ENCODE measurements around the gene LYPD6. TPM values are rescaled to one million over a fixed set of nuclear protein-coding genes. Genes with fewer than 3 reads are reported as not detected.
A peak's percentile ranks its signal among the peaks of the same experiment; 100 is the strongest.

The LYPD6 gene
- total RNA-seq, 1 experiment from 2014 or later = 2.4 TPM

DNA sequence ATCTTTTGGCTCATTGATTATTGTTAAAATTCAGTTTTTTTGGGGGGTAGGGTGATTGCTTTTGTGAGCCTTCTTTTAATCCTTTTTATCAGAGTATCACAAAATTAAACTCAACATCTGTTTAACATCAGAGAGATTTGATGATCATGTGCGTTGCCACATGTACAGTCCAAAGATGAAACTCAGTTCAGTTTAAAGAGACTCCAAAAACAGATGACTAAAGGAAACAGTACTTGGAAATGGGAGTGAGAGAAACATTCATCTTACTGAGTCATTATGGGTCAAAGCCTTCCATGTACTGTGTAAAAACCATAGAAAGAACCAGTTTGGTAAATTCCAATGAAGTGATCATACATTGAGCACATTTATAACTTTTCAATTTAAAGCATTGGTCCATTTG is 53.0 kb downstream of the LYPD6 start:
- H3K9ac ChIP-seq (ENCODE audit: low read length) = no peak overlapping the region
- ATAC-seq = no peak
- no peaks in the 10 kb centered on the region for H3K27me3 ChIP-seq (ENCODE audit: low read length)
- intact Hi-C loops (cut with micrococcal nuclease) = no loop called here
- no peaks in the 10 kb centered on the region for H3K9me3 ChIP-seq (ENCODE audit: low read length)
- H4K20me1 ChIP-seq (ENCODE audit: low read length) = no peaks in the 10 kb centered on the region
- CTCF ChIA-PET = no interaction called here
- no peaks in the 10 kb centered on the region for H3K36me3 ChIP-seq (ENCODE audit: low read depth, low read length)
- BruUV-seq (replicated peaks) = no TSS peak
- H2AFZ ChIP-seq (ENCODE audit: low read length) = no peak overlapping the region
- no peaks in the 10 kb centered on the region for H3K79me2 ChIP-seq (ENCODE audit: low read length)
- TF ChIP-seq EZH2phosphoT487 (IDR thresholded peaks at IDR 0.05; ENCODE audit: borderline replicate concordance, low read length) (no peak), EZH2 (IDR thresholded peaks at IDR 0.05; ENCODE audit: low read length, unreplicated experiment) (no peak)
- TF ChIP-seq, protein P1, sequence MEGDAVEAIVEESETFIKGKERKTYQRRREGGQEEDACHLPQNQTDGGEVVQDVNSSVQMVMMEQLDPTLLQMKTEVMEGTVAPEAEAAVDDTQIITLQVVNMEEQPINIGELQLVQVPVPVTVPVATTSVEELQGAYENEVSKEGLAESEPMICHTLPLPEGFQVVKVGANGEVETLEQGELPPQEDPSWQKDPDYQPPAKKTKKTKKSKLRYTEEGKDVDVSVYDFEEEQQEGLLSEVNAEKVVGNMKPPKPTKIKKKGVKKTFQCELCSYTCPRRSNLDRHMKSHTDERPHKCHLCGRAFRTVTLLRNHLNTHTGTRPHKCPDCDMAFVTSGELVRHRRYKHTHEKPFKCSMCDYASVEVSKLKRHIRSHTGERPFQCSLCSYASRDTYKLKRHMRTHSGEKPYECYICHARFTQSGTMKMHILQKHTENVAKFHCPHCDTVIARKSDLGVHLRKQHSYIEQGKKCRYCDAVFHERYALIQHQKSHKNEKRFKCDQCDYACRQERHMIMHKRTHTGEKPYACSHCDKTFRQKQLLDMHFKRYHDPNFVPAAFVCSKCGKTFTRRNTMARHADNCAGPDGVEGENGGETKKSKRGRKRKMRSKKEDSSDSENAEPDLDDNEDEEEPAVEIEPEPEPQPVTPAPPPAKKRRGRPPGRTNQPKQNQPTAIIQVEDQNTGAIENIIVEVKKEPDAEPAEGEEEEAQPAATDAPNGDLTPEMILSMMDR (conservative IDR thresholded peaks at IDR 0.05; ENCODE audit: low read depth, low read length) = no peak
- no peaks in the 10 kb centered on the region for H3K9me2 ChIP-seq (replicated peaks; ENCODE audit: low read length)
- no peak overlapping the region for H3K4me3 ChIP-seq (ENCODE audit: low read length)
- no peaks in the 10 kb centered on the region for H3K4me1 ChIP-seq (ENCODE audit: insufficient read depth, low read length)
- peak; percentile 23 for DNase-seq
- no peak overlapping the region for H3K27ac ChIP-seq (ENCODE audit: low read length)
- POLR2A ChIA-PET (ENCODE audit: unreplicated experiment) = no interaction called here
- H3K4me2 ChIP-seq (ENCODE audit: low read length) = no peak overlapping the region
- H3F3A ChIP-seq (ENCODE audit: low read length, unreplicated experiment) = no peaks in the 10 kb centered on the region

DNA sequence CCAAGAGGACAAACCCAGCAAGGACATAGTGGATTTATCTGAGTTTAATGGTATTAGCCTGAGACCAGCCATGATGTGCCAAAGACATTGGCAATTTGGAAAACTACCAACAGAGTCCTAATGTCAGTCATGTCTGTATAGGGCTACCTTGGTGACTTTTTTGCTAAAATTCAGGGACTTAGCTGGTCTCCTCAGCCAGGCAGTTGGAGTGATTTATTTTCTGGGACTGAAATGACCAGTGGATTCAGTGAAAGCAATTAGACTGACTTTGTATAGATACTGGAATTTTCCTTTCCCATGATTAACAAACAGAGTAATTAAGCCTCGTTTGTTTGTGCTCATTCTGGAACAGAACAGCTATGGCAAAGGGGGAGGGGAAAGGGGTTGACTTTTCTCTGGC is 55.0 kb downstream of the LYPD6 start:
- intact Hi-C loops (cut with micrococcal nuclease) = no loop called here
- Histone ChIP-seq H3K4me1 (ENCODE audit: insufficient read depth, low read length) (no peaks in the 10 kb centered on the region), H3K9ac (ENCODE audit: low read length) (no peak overlapping the region), H3K27me3 (ENCODE audit: low read length) (no peaks in the 10 kb centered on the region), H3F3A (ENCODE audit: low read length, unreplicated experiment) (no peaks in the 10 kb centered on the region), H3K4me3 (ENCODE audit: low read length) (no peak overlapping the region), H3K4me2 (ENCODE audit: low read length) (no peak overlapping the region), H3K27ac (ENCODE audit: low read length) (no peak overlapping the region), H3K9me3 (ENCODE audit: low read length) (no peaks in the 10 kb centered on the region), H3K79me2 (ENCODE audit: low read length) (no peaks in the 10 kb centered on the region), H3K36me3 (ENCODE audit: low read depth, low read length) (no peaks in the 10 kb centered on the region), H2AFZ (ENCODE audit: low read length) (no peak overlapping the region), H4K20me1 (ENCODE audit: low read length) (no peaks in the 10 kb centered on the region), H3K9me2 (replicated peaks; ENCODE audit: low read length) (no peaks in the 10 kb centered on the region)
- ATAC-seq = no peak
- BruUV-seq (replicated peaks) = no TSS peak
- ChIA-PET POLR2A (ENCODE audit: unreplicated experiment) (no interaction called here), CTCF (no interaction called here)
- DNase-seq = no peak
- no peak for TF ChIP-seq EZH2phosphoT487 (IDR thresholded peaks at IDR 0.05; ENCODE audit: borderline replicate concordance, low read length)
- TF ChIP-seq EZH2 (IDR thresholded peaks at IDR 0.05; ENCODE audit: low read length, unreplicated experiment) = no peak
- TF ChIP-seq, protein P1 (conservative IDR thresholded peaks at IDR 0.05; ENCODE audit: low read depth, low read length) = no peak

DNA sequence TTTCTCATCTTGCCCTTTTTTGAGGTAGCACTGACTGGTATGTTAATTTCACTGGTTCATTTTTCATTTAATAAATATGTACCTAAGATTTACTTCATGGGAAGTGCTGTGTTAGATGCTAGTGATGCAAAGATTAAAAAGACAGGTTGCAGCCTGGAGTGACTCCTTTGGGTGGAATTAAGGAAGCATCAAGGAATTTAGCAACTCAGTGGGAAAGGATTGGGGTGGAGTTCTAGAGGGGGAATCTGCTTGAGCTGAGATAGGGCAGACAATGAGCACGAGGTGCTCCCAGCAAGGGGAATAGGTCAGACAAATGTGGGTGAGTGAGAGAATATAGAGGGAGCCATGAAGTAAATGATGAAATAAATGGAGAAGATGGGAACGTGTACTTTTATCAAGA is 57.0 kb downstream of the LYPD6 start:
- no TSS peak for BruUV-seq (replicated peaks)
- intact Hi-C loops (cut with micrococcal nuclease) = no loop called here
- no peak for ATAC-seq
- CTCF ChIA-PET = no interaction called here
- DNase-seq = no peak
- POLR2A ChIA-PET (ENCODE audit: unreplicated experiment) = no interaction called here
- no peak overlapping the region for H3K4me2 ChIP-seq (ENCODE audit: low read length)
- no peak overlapping the region for H3K27ac ChIP-seq (ENCODE audit: low read length)
- H4K20me1 ChIP-seq (ENCODE audit: low read length) = no peaks in the 10 kb centered on the region
- no peaks in the 10 kb centered on the region for H3K79me2 ChIP-seq (ENCODE audit: low read length)
- H2AFZ ChIP-seq (ENCODE audit: low read length) = no peak overlapping the region
- no peak overlapping the region for H3K9ac ChIP-seq (ENCODE audit: low read length)
- H3K36me3 ChIP-seq (ENCODE audit: low read depth, low read length) = no peaks in the 10 kb centered on the region
- H3K9me2 ChIP-seq (replicated peaks; ENCODE audit: low read length) = no peaks in the 10 kb centered on the region
- no peak overlapping the region for H3K4me3 ChIP-seq (ENCODE audit: low read length)
- H3K9me3 ChIP-seq (ENCODE audit: low read length) = no peaks in the 10 kb centered on the region
- no peaks in the 10 kb centered on the region for H3K27me3 ChIP-seq (ENCODE audit: low read length)
- TF ChIP-seq EZH2 (IDR thresholded peaks at IDR 0.05; ENCODE audit: low read length, unreplicated experiment) = no peak
- TF ChIP-seq, protein P1 (conservative IDR thresholded peaks at IDR 0.05; ENCODE audit: low read depth, low read length) = no peak
- no peak for TF ChIP-seq EZH2phosphoT487 (IDR thresholded peaks at IDR 0.05; ENCODE audit: borderline replicate concordance, low read length)
- no peaks in the 10 kb centered on the region for H3F3A ChIP-seq (ENCODE audit: low read length, unreplicated experiment)
- H3K4me1 ChIP-seq (ENCODE audit: insufficient read depth, low read length) = no peaks in the 10 kb centered on the region
